ELR (cell line): ENCODE results near the gene EPHB1.

Experiments
- DNase-seq: peaks from one replicate; pipeline ENCODE4 v3.0.0-alpha.2; 2015; ENCODE audit warnings: low read depth

EPHB1 gene

DNA sequence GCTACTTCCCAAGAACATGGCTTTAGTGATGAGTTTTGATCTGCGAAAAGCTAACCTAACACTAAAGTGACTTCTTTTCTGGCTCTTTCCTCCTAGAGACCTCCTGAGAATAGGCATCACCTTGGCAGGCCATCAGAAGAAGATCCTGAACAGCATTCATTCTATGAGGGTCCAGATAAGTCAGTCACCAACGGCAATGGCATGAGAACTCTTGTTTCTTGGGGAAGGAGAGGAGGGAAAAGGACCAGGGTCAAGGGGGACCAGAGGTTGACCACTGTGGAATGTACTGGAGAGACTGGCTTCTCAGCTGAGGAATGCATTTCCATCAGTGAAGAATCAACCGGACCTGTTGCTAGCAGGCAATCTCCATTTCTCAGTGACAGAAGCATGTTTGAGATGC lies 463.9 kb downstream of the EPHB1 start:
- no peak for DNase-seq

DNA sequence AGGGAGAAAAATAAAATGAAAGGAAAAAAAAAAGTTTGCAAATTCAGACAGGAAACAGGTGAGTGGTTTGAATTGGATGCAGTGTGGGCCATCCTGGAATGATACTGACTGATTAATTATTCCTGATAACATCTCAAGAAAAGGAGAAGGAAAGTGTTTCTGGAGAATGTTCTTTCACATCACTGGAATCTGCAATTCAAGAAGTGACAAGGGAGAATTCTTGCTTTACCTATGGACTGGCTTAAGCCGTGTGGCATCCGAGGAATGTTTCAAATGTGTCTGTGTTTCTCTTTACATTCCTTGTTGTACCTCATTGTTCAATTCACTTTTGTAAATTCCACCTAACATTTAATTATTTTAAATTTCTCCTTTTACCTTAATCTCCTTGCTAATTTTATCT lies 465.0 kb downstream of the EPHB1 start:
- DNase-seq = no peak

DNA sequence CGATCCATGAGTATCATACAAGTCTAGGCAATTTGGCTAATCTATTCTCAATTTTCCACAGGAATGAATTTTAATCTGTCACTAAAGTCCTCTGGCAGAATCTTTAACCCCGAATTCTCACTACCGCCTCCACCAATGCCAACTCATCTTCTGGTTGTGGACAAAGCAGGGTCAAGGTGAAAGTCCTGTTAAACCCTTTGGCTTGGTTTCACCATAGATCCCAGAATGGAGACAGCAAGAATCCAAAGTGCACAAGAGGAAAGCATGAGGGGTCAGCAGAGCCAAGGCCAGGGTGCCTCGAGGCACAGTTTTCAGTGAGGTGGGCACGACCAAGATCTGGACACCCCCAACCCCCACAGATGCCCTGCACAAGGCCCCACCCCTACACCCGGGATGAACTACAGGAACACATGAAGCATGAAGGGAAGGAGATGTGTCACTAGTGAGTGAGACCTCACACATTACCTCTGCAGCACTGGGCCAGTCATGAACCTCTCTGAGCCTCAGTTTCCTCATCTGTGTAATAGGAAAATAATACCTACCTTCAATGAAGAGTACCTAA lies 466.2 kb downstream of the EPHB1 start:
- DNase-seq = no peak

DNA sequence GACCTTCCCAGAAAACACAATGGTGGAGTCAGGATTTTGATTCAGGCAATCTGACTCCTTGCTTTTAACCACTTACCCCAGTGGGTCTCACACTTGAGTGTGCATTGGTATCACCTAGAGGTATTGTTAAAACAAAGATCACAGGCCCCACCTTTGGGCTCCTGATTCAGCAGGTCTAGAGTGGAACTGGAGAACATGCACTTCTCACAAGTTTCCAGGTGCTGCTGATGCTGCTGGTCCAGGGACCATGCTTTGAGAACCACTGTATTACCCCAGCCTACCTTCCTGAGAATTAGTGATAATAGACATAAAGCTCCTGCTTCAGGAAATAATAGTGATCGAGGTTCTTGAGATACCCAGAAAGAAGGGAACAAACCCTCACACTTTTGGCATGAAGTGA lies 466.9 kb downstream of the EPHB1 start:
- DNase-seq = no peak

DNA sequence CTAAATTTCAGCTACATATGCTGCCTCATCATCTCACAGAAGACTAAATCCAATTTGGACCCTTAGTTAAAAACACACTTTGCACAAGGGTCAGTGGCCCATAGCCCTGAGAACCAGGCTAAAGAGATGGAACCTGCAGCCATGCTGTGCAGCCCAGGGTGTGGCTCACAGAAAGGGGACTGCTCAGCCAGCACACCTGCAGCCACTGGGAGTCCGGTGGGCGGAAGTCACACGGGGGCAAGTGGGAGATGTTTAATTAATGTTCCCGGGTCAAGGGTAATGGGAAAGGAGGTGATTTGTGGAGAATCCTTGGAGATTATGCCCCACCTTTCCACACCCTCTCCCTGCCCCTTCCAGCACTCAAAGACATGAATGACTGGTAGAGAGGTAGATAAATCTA lies 467.4 kb downstream of the EPHB1 start:
- no peak for DNase-seq

DNA sequence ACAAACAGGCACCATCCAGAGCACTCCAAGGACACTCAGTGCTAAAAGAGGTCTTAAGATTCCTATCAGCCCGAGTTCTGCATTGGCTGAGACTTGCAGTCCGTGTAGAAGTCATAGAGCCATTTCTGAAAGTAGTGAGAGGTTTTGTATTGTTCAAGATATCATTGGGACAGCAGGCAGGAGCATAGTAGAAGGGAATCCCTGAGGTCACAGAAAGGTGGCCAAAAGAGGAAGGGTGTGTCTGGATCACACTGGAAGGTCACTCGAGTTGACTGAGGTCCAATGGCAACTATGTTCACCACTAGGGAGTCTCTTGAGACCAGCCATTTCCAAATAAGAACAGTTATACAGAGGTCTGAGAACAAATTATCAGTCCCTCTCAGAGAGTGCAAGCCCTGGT lies 468.3 kb downstream of the EPHB1 start:
- no peak for DNase-seq

DNA sequence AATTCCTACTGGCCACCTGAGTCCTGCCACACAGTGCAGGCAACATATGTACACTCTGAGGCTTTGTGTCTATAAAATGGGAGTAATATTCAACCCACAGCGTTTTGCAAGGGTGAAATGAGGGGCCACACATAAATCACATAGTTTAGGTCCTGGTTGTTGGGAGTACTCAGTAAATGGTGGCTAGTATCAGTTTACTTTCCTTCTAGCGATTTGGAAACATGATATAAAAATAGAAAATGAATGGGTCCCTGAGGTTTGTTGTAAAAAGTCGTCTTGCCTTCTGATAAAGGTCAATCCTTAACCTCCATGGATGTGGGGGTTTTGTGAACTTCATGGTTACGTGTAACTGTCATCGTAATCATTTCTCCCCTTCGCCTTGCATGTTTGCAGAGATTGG lies 472.4 kb downstream of the EPHB1 start:
- no peak for DNase-seq

DNA sequence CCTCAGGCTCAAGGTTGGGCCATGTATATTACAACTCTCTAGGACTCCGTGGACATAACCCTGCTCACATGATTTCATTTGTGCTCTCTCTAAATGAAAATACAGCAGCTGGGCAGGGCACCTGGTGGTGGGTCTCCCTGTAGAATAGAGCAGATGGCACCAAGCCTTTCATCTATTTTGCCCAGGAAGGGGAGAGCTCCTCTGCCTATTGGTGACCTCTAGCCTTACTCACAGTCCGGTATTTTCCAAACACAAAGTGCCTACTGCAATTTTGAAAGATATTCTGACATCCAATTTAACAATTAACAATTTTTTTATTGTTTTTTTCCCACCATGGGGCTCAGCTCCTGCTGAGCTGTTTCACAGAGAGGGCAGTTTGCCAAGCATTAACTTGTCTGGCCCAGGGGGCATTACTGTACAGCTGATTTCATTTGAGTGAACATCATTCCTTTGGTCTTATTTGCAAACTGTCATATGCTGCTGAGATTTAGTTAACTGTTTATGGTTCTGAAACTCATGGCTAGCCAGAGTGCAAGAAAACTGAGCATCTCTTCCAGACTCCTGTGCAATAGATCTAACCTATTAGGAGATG lies 474.0 kb downstream of the EPHB1 start:
- DNase-seq = no peak

DNA sequence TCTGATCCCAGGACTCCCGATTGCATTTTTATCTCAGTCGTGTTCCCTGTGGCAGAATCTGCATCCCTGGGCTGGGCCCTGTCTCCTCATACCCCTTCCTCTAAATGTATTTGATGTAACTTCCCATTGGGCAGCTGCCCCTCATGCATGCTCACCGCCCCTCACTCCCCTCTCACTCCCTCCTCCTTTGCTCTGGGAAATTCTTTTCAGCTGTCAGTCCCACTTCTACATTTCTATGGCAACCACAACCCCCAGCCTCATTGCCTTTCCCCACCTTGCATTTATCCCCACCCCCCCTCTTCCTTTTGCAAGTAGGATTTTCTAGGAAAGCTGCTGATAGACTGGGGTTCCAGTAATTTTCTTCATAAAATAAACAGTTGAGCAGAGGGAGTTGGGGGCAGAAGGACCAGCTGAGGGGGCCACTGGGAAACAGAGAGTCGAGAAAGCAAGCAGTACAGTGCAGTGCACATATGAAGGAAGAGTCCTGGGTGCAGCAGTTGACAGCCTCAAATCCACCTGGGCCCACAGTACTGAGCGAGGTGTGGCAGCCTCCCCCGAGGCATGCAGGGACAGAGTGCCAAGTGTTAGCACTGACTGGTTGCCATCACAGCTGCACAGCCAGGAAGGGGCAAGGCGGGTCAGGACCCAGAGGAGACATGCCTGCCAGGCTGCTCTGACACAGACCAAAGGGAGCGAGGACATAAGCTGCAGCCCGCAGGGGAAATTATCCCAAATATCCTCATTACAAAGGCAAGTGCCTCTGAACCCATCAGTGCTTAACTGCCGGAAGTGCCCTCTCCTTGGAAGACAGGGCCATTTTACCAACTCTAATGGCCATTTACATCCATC lies 476.3 kb downstream of the EPHB1 start:
- DNase-seq = no peak

DNA sequence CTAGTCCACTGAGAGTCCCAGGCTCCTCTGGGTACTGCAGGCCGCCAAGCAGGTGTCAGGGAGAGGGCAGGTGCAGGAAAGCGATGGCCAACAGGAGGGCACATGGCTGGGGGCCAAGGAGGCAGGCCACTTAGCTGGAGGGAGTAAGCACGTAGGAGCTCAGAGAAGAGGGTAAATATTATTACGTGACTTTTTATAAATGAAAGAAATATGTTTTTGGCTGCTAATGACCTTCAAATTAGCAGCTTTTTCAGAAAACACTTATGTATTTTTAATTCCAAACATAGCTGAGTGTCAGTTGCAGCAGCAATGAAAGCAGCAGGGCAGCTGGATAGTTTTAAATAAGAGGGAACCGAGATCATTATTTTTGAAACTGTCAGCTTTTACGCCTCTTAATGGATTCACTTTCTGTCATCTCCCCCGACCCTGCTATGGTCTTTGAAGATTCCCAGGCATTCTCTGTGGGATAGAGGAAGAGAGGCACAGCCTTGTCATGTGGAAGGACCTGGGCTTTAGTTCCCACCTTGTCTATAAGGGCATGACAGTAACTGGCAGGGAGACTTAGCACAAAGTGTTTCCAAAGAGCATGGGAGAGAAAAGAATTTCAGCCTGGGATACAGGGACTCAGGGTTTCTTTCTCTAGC lies 477.1 kb downstream of the EPHB1 start:
- no peak for DNase-seq

DNA sequence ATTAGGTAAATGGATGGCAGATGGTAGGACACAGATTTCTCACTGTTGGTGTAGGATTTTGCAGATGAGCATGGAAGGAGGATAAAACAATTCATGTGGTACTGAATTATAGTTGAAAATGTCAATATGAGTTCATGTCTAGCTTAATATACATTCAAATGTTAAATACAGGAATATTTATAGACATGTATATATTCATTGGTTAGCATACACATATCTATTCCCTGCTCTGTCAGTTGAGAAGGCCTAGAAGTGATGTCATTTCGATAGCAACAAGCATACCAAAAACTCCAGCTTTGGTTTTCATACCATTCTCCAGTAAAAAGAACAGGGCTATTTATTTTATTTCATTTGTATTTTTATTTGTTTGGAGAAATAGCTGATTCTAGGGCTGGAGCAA lies 497.1 kb downstream of the EPHB1 start:
- no peak for DNase-seq

DNA sequence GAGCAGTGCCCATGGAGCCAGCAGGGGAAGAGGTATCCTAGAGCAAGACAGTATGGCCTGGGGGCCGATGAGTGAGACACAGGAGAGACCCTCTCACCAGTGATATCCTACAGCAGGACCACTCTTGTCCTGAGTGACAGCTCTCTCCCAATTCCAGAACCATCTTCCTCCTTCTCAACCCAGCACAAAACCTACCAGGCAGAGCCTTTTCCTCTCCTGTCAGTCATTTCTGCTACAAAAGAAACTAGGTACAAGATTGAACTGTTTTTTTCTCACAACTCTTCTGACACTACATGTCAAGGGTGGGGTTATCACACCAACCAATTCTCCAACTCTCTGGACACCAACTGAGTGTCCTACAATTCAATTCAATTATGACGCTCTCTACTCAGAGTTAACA lies 506.6 kb downstream of the EPHB1 start:
- no peak for DNase-seq

DNA sequence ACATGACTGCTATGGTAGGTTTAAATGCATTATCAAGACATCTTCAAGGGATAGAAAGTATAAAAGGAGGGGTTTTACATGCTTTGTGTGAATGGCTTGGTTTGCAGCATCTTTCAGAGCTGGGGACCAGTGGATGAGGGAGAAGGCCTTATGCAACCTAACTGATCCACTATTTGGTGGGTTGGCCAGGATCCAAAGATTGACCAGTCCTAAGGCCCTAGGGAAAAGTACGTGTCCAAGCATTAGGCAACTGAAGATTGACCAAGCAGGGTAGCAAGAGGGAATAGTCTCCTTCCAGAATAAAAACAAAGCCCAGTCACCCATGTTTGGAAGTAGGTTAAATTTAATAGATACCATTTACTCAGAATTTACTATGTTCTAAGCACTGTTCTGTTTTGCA lies 509.3 kb downstream of the EPHB1 start:
- no peak for DNase-seq
